IMR-90 (cell line): ENCODE measurements around the gene PRKCG. TPM values are rescaled to one million over a fixed set of nuclear protein-coding genes. Genes with fewer than 3 reads are reported as not detected.

ENCODE experiments used
- ATAC-seq: fragments of 200-7000 bp; cut with Tn5 transposase; 2 replicates; pipeline ENCODE4 v1.9.1; 2020; ENCODE audit warnings: low read depth, mild to moderate bottlenecking, moderate library complexity
- BruUV-seq: library from RNA; stranded (reverse); fragments of 400-500 nt; replicated peaks from 2 replicates; lab custom pipeline; 2021; lab: Mats Ljungman, UMichigan
- CTCF ChIA-PET: fragments of 300-600 bp; formaldehyde crosslinking; extraction: SDS; loops from one replicate; lab custom pipeline; 2021; ENCODE audit warnings: antibody characterized with exemption; lab: Yijun Ruan, JAX
- POLR2A ChIA-PET: fragments of 300-600 bp; sonication (Branson Sonifier 250); formaldehyde crosslinking; loops from one replicate; lab custom pipeline; 2022; ENCODE audit warnings: antibody characterized with exemption; ENCODE audit not compliant: unreplicated experiment; lab: Charles Lee
- DNase-seq: peaks from one replicate; pipeline ENCODE4 v3.0.0; 2013
- H2AFZ ChIP-seq: replicated peaks from 2 replicates; pipeline ENCODE3; 2013; ENCODE audit warnings: low read length, mild to moderate bottlenecking; ENCODE audit not compliant: poor library complexity
- H2AK5ac ChIP-seq: 2 replicates; pipeline ENCODE4 v1.6.1; 2013; ENCODE audit warnings: low read depth, low read length, inconsistent platforms
- H2AK9ac ChIP-seq: replicated peaks from 2 replicates; pipeline ENCODE3; 2013; ENCODE audit warnings: mild to moderate bottlenecking, low read depth, low read length, moderate library complexity; ENCODE audit not compliant: poor library complexity
- H2BK120ac ChIP-seq: 2 replicates; pipeline ENCODE4 v1.6.1; 2013; ENCODE audit warnings: low read depth, low read length, inconsistent platforms
- H2BK15ac ChIP-seq: 3 replicates; pipeline ENCODE4 v1.6.1; 2013; ENCODE audit warnings: low read depth, low read length, inconsistent platforms
- H2BK20ac ChIP-seq: 2 replicates; pipeline ENCODE4 v1.6.1; 2013; ENCODE audit warnings: low read depth, mild to moderate bottlenecking, inconsistent platforms, low read length, moderate library complexity
- H2BK5ac ChIP-seq: 2 replicates; pipeline ENCODE4 v1.6.1; 2013; ENCODE audit warnings: mild to moderate bottlenecking, low read depth, low read length, inconsistent platforms; ENCODE audit not compliant: poor library complexity, severe bottlenecking
- H3K14ac ChIP-seq: replicated peaks from 2 replicates; pipeline ENCODE4 v1.6.1; 2013; ENCODE audit warnings: low read depth, low read length, inconsistent platforms
- H3K18ac ChIP-seq: 2 replicates; pipeline ENCODE4 v1.6.1; 2013; ENCODE audit warnings: low read depth, low read length, control low read depth
- H3K23ac ChIP-seq: 2 replicates; pipeline ENCODE4 v1.6.1; 2013; ENCODE audit warnings: low read depth, low read length, inconsistent platforms
- H3K27ac ChIP-seq: 2 replicates; pipeline ENCODE4 v1.5.1; 2013; ENCODE audit warnings: mild to moderate bottlenecking, control low read depth, low read length; ENCODE audit not compliant: insufficient read depth
- H3K27me3 ChIP-seq: 2 replicates; pipeline ENCODE4 v1.6.1; 2013; ENCODE audit warnings: low read length; ENCODE audit not compliant: control insufficient read depth, insufficient read depth
- H3K36me3 ChIP-seq: 2 replicates; pipeline ENCODE4 v1.6.1; 2013; ENCODE audit warnings: low read length, mixed read lengths; ENCODE audit not compliant: control insufficient read depth, insufficient read depth
- H3K4ac ChIP-seq: 2 replicates; pipeline ENCODE4 v1.6.1; 2013; ENCODE audit warnings: low read depth, low read length, inconsistent platforms
- H3K4me1 ChIP-seq: 2 replicates; pipeline ENCODE4 v1.6.1; 2013; ENCODE audit warnings: low read length, mixed read lengths; ENCODE audit not compliant: control insufficient read depth, insufficient read depth
- H3K4me2 ChIP-seq: 2 replicates; pipeline ENCODE4 v1.6.1; 2013; ENCODE audit warnings: low read depth, mild to moderate bottlenecking, control low read depth, low read length, moderate library complexity
- H3K4me3 ChIP-seq: 2 replicates; pipeline ENCODE4 v1.5.1; 2013; ENCODE audit warnings: low read depth, mild to moderate bottlenecking, control low read depth, low read length, moderate library complexity; ENCODE audit not compliant: insufficient read depth
- H3K56ac ChIP-seq: 2 replicates; pipeline ENCODE4 v1.6.1; 2013; ENCODE audit warnings: low read length, inconsistent platforms; ENCODE audit not compliant: insufficient read depth; ENCODE audit errors: extremely low read depth
- H3K79me1 ChIP-seq, 2 experiments: 2 replicates each; pipeline ENCODE4 v1.6.1; 2013; ENCODE audit warnings: low read length in 2 of 2, inconsistent platforms in 1 of 2, low read depth in 1 of 2
- H3K9ac ChIP-seq: 2 replicates; pipeline ENCODE4 v1.6.1; 2013; ENCODE audit warnings: low read depth, low read length, control low read depth
- H3K9me1 ChIP-seq: 2 replicates; pipeline ENCODE4 v1.6.1; 2013; ENCODE audit warnings: low read length, inconsistent platforms; ENCODE audit not compliant: insufficient read depth
- H3K9me3 ChIP-seq: 2 replicates; pipeline ENCODE4 v1.6.1; 2013; ENCODE audit warnings: low read length; ENCODE audit not compliant: control insufficient read depth, insufficient read depth
- H4K20me1 ChIP-seq: 2 replicates; pipeline ENCODE4 v1.6.1; 2013; ENCODE audit warnings: low read length, inconsistent platforms; ENCODE audit not compliant: insufficient read depth
- H4K5ac ChIP-seq: 2 replicates; pipeline ENCODE4 v1.6.1; 2013; ENCODE audit warnings: mild to moderate bottlenecking, low read depth, low read length, control low read depth
- H4K8ac ChIP-seq, 2 experiments: 2 replicates each; pipeline ENCODE4 v1.6.1; 2013; ENCODE audit warnings: low read depth in 2 of 2, low read length in 2 of 2, control low read depth in 1 of 2, inconsistent platforms in 1 of 2
- H4K91ac ChIP-seq: 2 replicates; pipeline ENCODE4 v1.6.1; 2013; ENCODE audit warnings: low read depth, low read length, inconsistent platforms; ENCODE audit not compliant: insufficient read depth
- BHLHE40 ChIP-seq: fragments of 150-350 bp; IDR thresholded peaks from 2 replicates; pipeline ENCODE4 v1.6.1; 2016; ENCODE audit warnings: mild to moderate bottlenecking, low read depth, low read length
- CEBPB ChIP-seq: IDR thresholded peaks from 2 replicates; pipeline ENCODE4 v1.6.1; 2012; ENCODE audit warnings: low read depth, low read length, improper control_type of control experiment
- CHD1 ChIP-seq: IDR thresholded peaks from 2 replicates; pipeline ENCODE4 v1.6.1; 2012; ENCODE audit warnings: low read depth, low read length, improper control_type of control experiment
- CTCF ChIP-seq: conservative IDR thresholded peaks from 2 replicates; pipeline ENCODE4 v1.5.1; 2012; ENCODE audit warnings: mild to moderate bottlenecking, low read depth, low read length, improper control_type of control experiment
- FOS ChIP-seq: fragments of 150-350 bp; IDR thresholded peaks from 2 replicates; pipeline ENCODE4 v1.6.1; 2016; ENCODE audit warnings: low read depth, low read length
- MAFK ChIP-seq: IDR thresholded peaks from 2 replicates; pipeline ENCODE4 v1.6.1; 2012; ENCODE audit warnings: low read depth, low read length, improper control_type of control experiment
- MAZ ChIP-seq: IDR thresholded peaks from 2 replicates; pipeline ENCODE4 v1.6.1; 2012; ENCODE audit warnings: low read depth, mild to moderate bottlenecking, low read length, improper control_type of control experiment, moderate library complexity, borderline replicate concordance
- MXI1 ChIP-seq: IDR thresholded peaks from 2 replicates; pipeline ENCODE4 v1.6.1; 2012; ENCODE audit warnings: low read depth, mild to moderate bottlenecking, low read length, moderate library complexity, borderline replicate concordance
- NFE2L2 ChIP-seq: fragments of 150-350 bp; IDR thresholded peaks from 2 replicates; pipeline ENCODE4 v1.6.1; 2016; ENCODE audit warnings: low read depth, mild to moderate bottlenecking, low read length
- POLR2A ChIP-seq: IDR thresholded peaks from 2 replicates; pipeline ENCODE4 v1.6.1; 2012; ENCODE audit warnings: mild to moderate bottlenecking, low read depth, low read length
- RAD21 ChIP-seq: IDR thresholded peaks from 2 replicates; pipeline ENCODE4 v1.6.1; 2012; ENCODE audit warnings: low read length, improper control_type of control experiment
- RCOR1 ChIP-seq: IDR thresholded peaks from 2 replicates; pipeline ENCODE4 v1.6.1; 2012; ENCODE audit warnings: mild to moderate bottlenecking, low read length, improper control_type of control experiment; ENCODE audit not compliant: insufficient replicate concordance
- RFX5 ChIP-seq: IDR thresholded peaks from 2 replicates; pipeline ENCODE4 v1.8.0; 2012; ENCODE audit warnings: low read depth, mild to moderate bottlenecking, low read length, moderate library complexity
- SMC3 ChIP-seq: fragments of 150-350 bp; IDR thresholded peaks from 2 replicates; pipeline ENCODE4 v1.6.1; 2016; ENCODE audit warnings: low read depth, mild to moderate bottlenecking, antibody characterized with exemption, low read length, moderate library complexity
- USF2 ChIP-seq: fragments of 150-350 bp; IDR thresholded peaks from 2 replicates; pipeline ENCODE4 v1.6.1; 2017; ENCODE audit warnings: mild to moderate bottlenecking, antibody characterized with exemption, low read length, low read depth
- WGBS, 2 experiments: methylation state at CpG; one replicate each; pipeline versions ENCODE4 v1.1.5 to v1.1.7; 2013; ENCODE audit warnings: missing lambda C conversion rate in 2 of 2; ENCODE audit not compliant: insufficient read length in 1 of 2; ENCODE audit errors: extremely low coverage in 2 of 2; 5-methylcytosine and 5-hydroxymethylcytosine counted together
- dilution Hi-C: fragments of 300-500 bp; cut with HindIII; formaldehyde crosslinking; loops from one replicate; pipeline ENCODE4 v1.14.3; 2018; ENCODE audit warnings: low sequenced_read_pairs; ENCODE audit not compliant: unreplicated experiment
- in situ Hi-C: fragments of 300-500 bp; cut with MboI; formaldehyde crosslinking; loops from 3 replicates; pipeline ENCODE4 v1.14.3; 2019; ENCODE audit warnings: low sequenced_read_pairs, inconsistent platforms, mixed read lengths
- intact Hi-C: fragments of 100-400 bp; cut with micrococcal nuclease; formaldehyde crosslinking; loops from 2 replicates; pipeline ENCODE4 v1.10.0; 2022
- polyA plus RNA-seq, 3 experiments: library from polyadenylated mRNA; depleted of rRNA; stranded (reverse); fragments of >200 nt; gene quantifications; 2 replicates each; pipeline ENCODE4 v1.2.3, GENCODE V29; 2012; ENCODE audit warnings: low replicate concordance in 1 of 3
- total RNA-seq: library from RNA; depleted of rRNA; stranded (reverse); fragments of >200 nt; gene quantifications from 2 replicates; pipeline ENCODE4 v1.2.3, GENCODE V29; 2012

Gene PRKCG
- total and polyA plus RNA-seq, 2 of the 4 experiments (the other 2 are of a cell fraction), result not detected

- ATAC-seq, result peak; percentile 18
- peak overlapping the region; percentile 58 for H3K27ac ChIP-seq
- in situ Hi-C loops, result no loop called here
- TF ChIP-seq NFE2L2 (no peak), MXI1 (no peak), RAD21 (no peak), USF2 (no peak), CEBPB (no peak), SMC3 (no peak), CTCF (no peak), MAFK (no peak), RFX5 (no peak), BHLHE40 (no peak), CHD1 (no peak), MAZ (peak; percentile 18; the same call in 1 of the 2 replicates), FOS (no peak), RCOR1 (no peak), POLR2A (peak; percentile 58)
Measured at GRCh38 chr19:53865918-53866864, 15.8 kb upstream of the PRKCG start.

More at GRCh38 chr19:53865918-53866864, 15.8 kb upstream of the PRKCG start:
- Histone ChIP-seq H4K91ac (peak overlapping the region; percentile 74; the same call in 1 of the 2 replicates), H4K5ac (peak overlapping the region; percentile 88), H3K9me1 (peaks cover 6% of the 10 kb centered on the region; the same call in 1 of the 2 replicates), H3K4ac (peak overlapping the region; percentile 85), H3K4me2 (peak overlapping the region; percentile 81), H3K56ac (no peak overlapping the region), H3K79me1 (peaks cover 0 to 30% of the 10 kb centered on the region in 2 experiments; a peak in 2 of 4 replicates), H2AK9ac (peak overlapping the region; percentile 21), H3K18ac (peak overlapping the region; percentile 47), H2BK15ac (peak overlapping the region; percentile 29; the same call in 1 of the 3 replicates), H4K8ac (peak overlapping the region; percentile 77 to 81), H3K9ac (peak overlapping the region; percentile 70), H2BK20ac (no peak overlapping the region; the same call in 1 of the 2 replicates), H2BK120ac (peak overlapping the region; percentile 62), H2BK5ac (no peak overlapping the region), H3K14ac (peak overlapping the region; percentile 80; the same call in 1 of the 2 replicates), H2AK5ac (peak overlapping the region; percentile 37; the same call in 1 of the 2 replicates), H3K9me3 (no peaks in the 10 kb centered on the region), H3K27me3 (no peaks in the 10 kb centered on the region), H4K20me1 (peaks cover 10% of the 10 kb centered on the region), H3K36me3 (peaks cover 6% of the 10 kb centered on the region), H2AFZ (peak overlapping the region; percentile 94), H3K23ac (0 out of 2 replicates have a peak overlapping the region, but pooled peaks have one; percentile 76), H3K4me3 (peak overlapping the region; percentile 60), H3K4me1 (peaks cover 7% of the 10 kb centered on the region)
- 1% methylated on average over 30 of the region's 50 CpGs; no CpG with 5 or more reads in 1 of the 2 experiments for WGBS, 2 experiments
- ChIA-PET CTCF (no interaction called here), POLR2A (interaction anchor here (0.6 kb wide), 1 partner anchor 388 kb away, joined by 4 read pairs; no protein-coding TSS in a partner anchor)
- peak; percentile 39 for DNase-seq
- dilution Hi-C loops (no loop called here), intact Hi-C loops (loop anchor here (10.0 kb wide), 1 partner anchor 239 kb away; the partner anchor contains the start of genes NDUFA3 and OSCAR)
- no TSS peak for BruUV-seq
